ENCODE measurements around the gene ABR. TPM values are rescaled to one million over a fixed set of nuclear protein-coding genes. Genes with fewer than 3 reads are reported as not detected.

The ABR gene
- polyA plus RNA-seq, 2 of the 4 experiments (the other 2 are of a cell fraction), result 70.9 to 73.8 TPM

GRCh38 chr17:1147664-1148063 is 32.1 kb downstream of the ABR start (continued):
- TF ChIP-seq CBX8 (IDR thresholded peaks at IDR 0.05) (no peak), EP300 (IDR thresholded peaks at IDR 0.05) (no peak), SMC3 (IDR thresholded peaks at IDR 0.05) (peak; percentile 87), USF2 (IDR thresholded peaks at IDR 0.05) (no peak), PHF8 (IDR thresholded peaks at IDR 0.05; ENCODE audit: borderline replicate concordance, low read depth) (no peak), HMGXB4 (CRISPR knock-in tag; IDR thresholded peaks at IDR 0.05; ENCODE audit: borderline replicate concordance) (no peak), CEBPB (IDR thresholded peaks at IDR 0.05) (no peak), CBX2 (IDR thresholded peaks at IDR 0.05; ENCODE audit: borderline replicate concordance, low read depth) (no peak)

- no peak overlapping the region for H3K27ac ChIP-seq
- FAIRE-seq (no peak), DNase-seq (ENCODE audit: low read depth in 1 of 2, low spot score in 1 of 2) (no peak), ATAC-seq (no peak)
- TF ChIP-seq PHF8 (IDR thresholded peaks at IDR 0.05; ENCODE audit: borderline replicate concordance, low read depth) (no peak), NPAS2 (CRISPR knock-in tag; IDR thresholded peaks at IDR 0.05; ENCODE audit: borderline replicate concordance) (no peak), PBX3 (IDR thresholded peaks at IDR 0.05) (no peak), ELK1 (IDR thresholded peaks at IDR 0.05; ENCODE audit: low read depth, low read length) (no peak), ESRRA (IDR thresholded peaks at IDR 0.05; ENCODE audit: borderline replicate concordance, low read length) (no peak), MYC (IDR thresholded peaks at IDR 0.05; ENCODE audit: borderline replicate concordance, low read length) (no peak), TP53 (CRISPR knock-in tag; IDR thresholded peaks at IDR 0.05) (no peak), CBX2 (IDR thresholded peaks at IDR 0.05; ENCODE audit: borderline replicate concordance, low read depth) (no peak), HOXB5 (CRISPR knock-in tag; IDR thresholded peaks at IDR 0.05) (no peak), MAX (IDR thresholded peaks at IDR 0.05) (no peak), TFCP2L1 (CRISPR knock-in tag; IDR thresholded peaks at IDR 0.05) (no peak), MAZ (IDR thresholded peaks at IDR 0.05; ENCODE audit: borderline replicate concordance, low read depth, low read length) (no peak), ZNF302 (CRISPR knock-in tag; IDR thresholded peaks at IDR 0.05) (no peak), ZC3H11A (IDR thresholded peaks at IDR 0.05) (no peak)
- no peak overlapping the region for H3K4me2 ChIP-seq
- no peaks in the 10 kb centered on the region for H3K9me3 ChIP-seq
- POLR2A ChIA-PET, result interaction anchor here (0.7 to 1.7 kb wide), 3 partner anchors 9 to 33 kb away, joined by 3 to 5 read pairs (median 3); partner anchors contain the start of gene ABR
- H3K4me1 ChIP-seq, result 0 out of 3 replicates have a peak, but pooled peaks cover 5% of the 10 kb centered on the region
- CTCF ChIA-PET, result interaction anchor here (0.7 to 17.8 kb wide), 27 partner anchors 9 to 1769 kb away, joined by 3 to 335 read pairs (median 5); partner anchors contain the start of gene ABR
- no peak overlapping the region for H3K4me3 ChIP-seq
- WGBS (ENCODE audit: missing lambda C conversion rate), result 83% methylated on average over 8 of the region's 9 CpGs
Observed at GRCh38 chr17:1146561-1147265, 33.1 kb downstream of the ABR start.
